Activated B cell treated with CpG ODN at 0.5 μM for 24 hours (primary cell): Measurements from ENCODE around the gene RBM47. TPM values are rescaled to one million over a fixed set of nuclear protein-coding genes. Genes with fewer than 3 reads are reported as not detected.
"Not testable (repeated sequence)": the region's sequence is repeated elsewhere in the genome, so short reads cannot be mapped to it uniquely, and the experiment has no call there.

Source experiments
- ATAC-seq: fragments of 200-7000 bp; cut with Tn5 transposase; one replicate; pipeline ENCODE4 v1.10.0; 2021; ENCODE audit warnings: low read depth, mild to moderate bottlenecking, moderate library complexity
- CTCF ChIA-PET: fragments of 350-600 bp; sonication (Branson Sonifier 250); formaldehyde crosslinking; loops from one replicate; lab custom pipeline; 2021; ENCODE audit warnings: antibody characterized with exemption; lab: Charles Lee
- POLR2A ChIA-PET: fragments of 350-600 bp; sonication (Branson Sonifier 250); formaldehyde crosslinking; loops from one replicate; lab custom pipeline; 2021; ENCODE audit warnings: antibody characterized with exemption; lab: Charles Lee
- DNase-seq: peaks from one replicate; pipeline ENCODE4 v3.0.0; 2022
- H3K27ac Mint-ChIP-seq: one replicate; pipeline ENCODE4 v1.8.0; 2020; ENCODE audit warnings: mixed read lengths
- H3K27me3 Mint-ChIP-seq: one replicate; pipeline ENCODE4 v1.8.0; 2021; ENCODE audit warnings: mixed read lengths
- H3K36me3 Mint-ChIP-seq: one replicate; pipeline ENCODE4 v1.8.0; 2021; ENCODE audit warnings: low read depth, mixed read lengths
- H3K4me1 Mint-ChIP-seq: one replicate; pipeline ENCODE4 v1.8.0; 2021; ENCODE audit warnings: mixed read lengths
- H3K4me3 Mint-ChIP-seq: one replicate; pipeline ENCODE4 v1.8.0; 2020; ENCODE audit warnings: mild to moderate bottlenecking, mixed read lengths
- H3K9me3 Mint-ChIP-seq: one replicate; pipeline ENCODE4 v1.8.0; 2020; ENCODE audit warnings: mixed read lengths
- intact Hi-C: fragments of 100-400 bp; cut with micrococcal nuclease; formaldehyde crosslinking; loops from one replicate; pipeline ENCODE4 v1.15.1; 2024
- total RNA-seq: library from RNA; stranded (reverse); gene quantifications from 2 replicates; pipeline ENCODE4 v1.2.3, GENCODE V29; 2022
- TF ChIP-seq, protein P1 (sequence below): fragments of 200-600 bp; IDR thresholded peaks from one replicate; pipeline ENCODE4 v1.8.0; 2022; ENCODE audit warnings: antibody characterized with exemption, mild to moderate bottlenecking

RBM47 gene
- total RNA-seq, 1 donor from 2014 or later, result 8.0 TPM

- no peak overlapping the region for H3K4me3 Mint-ChIP-seq
- TF ChIP-seq, protein P1, sequence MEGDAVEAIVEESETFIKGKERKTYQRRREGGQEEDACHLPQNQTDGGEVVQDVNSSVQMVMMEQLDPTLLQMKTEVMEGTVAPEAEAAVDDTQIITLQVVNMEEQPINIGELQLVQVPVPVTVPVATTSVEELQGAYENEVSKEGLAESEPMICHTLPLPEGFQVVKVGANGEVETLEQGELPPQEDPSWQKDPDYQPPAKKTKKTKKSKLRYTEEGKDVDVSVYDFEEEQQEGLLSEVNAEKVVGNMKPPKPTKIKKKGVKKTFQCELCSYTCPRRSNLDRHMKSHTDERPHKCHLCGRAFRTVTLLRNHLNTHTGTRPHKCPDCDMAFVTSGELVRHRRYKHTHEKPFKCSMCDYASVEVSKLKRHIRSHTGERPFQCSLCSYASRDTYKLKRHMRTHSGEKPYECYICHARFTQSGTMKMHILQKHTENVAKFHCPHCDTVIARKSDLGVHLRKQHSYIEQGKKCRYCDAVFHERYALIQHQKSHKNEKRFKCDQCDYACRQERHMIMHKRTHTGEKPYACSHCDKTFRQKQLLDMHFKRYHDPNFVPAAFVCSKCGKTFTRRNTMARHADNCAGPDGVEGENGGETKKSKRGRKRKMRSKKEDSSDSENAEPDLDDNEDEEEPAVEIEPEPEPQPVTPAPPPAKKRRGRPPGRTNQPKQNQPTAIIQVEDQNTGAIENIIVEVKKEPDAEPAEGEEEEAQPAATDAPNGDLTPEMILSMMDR, result no peak
- peaks cover 5% of the 10 kb centered on the region for H3K27me3 Mint-ChIP-seq
- ATAC-seq (no peak), DNase-seq (no peak)
- no peaks in the 10 kb centered on the region for H3K9me3 Mint-ChIP-seq
- peaks cover 22% of the 10 kb centered on the region for H3K4me1 Mint-ChIP-seq
- H3K36me3 Mint-ChIP-seq, result peaks cover 3% of the 10 kb centered on the region
- ChIA-PET CTCF (no interaction called here), POLR2A (no interaction called here)
- intact Hi-C loops, result loop anchor here (5.0 kb wide), 2 partner anchors 95 to 170 kb away; no protein-coding TSS in a partner anchor
- no peak overlapping the region for H3K27ac Mint-ChIP-seq
Measured at GRCh38 chr4:40632080-40632479, 2.4 kb upstream of the RBM47 start.

- peaks cover 3% of the 10 kb centered on the region for H3K36me3 Mint-ChIP-seq
- peaks cover 5% of the 10 kb centered on the region for H3K27me3 Mint-ChIP-seq
- CTCF ChIA-PET, result no interaction called here
- H3K27ac Mint-ChIP-seq, result peak overlapping the region; percentile 84
- H3K4me3 Mint-ChIP-seq, result peak overlapping the region; percentile 93
- POLR2A ChIA-PET, result interaction anchor here (0.6 to 2.6 kb wide), 6 partner anchors 9 to 124 kb away, joined by 3 to 16 read pairs (median 5); no protein-coding TSS in a partner anchor
- peaks cover 22% of the 10 kb centered on the region for H3K4me1 Mint-ChIP-seq
- peak; percentile 36 for DNase-seq
- peak; percentile 72 for ATAC-seq
- H3K9me3 Mint-ChIP-seq, result no peaks in the 10 kb centered on the region
- TF ChIP-seq, protein P1, result no peak
- intact Hi-C loops, result loop anchor here (1.0 to 5.0 kb wide), 5 partner anchors 9 to 168 kb away; no protein-coding TSS in a partner anchor
Measured at GRCh38 chr4:40630335-40631021, 814 bp upstream of the RBM47 start.

- no peaks in the 10 kb centered on the region for H3K9me3 Mint-ChIP-seq
- no peak overlapping the region for H3K27ac Mint-ChIP-seq
- peaks cover 3% of the 10 kb centered on the region for H3K36me3 Mint-ChIP-seq
- H3K4me1 Mint-ChIP-seq, result peaks cover 22% of the 10 kb centered on the region
- TF ChIP-seq, protein P1, result no peak
- no peak for ATAC-seq
- CTCF ChIA-PET, result no interaction called here
- H3K27me3 Mint-ChIP-seq, result peaks cover 5% of the 10 kb centered on the region
- DNase-seq, result no peak
- POLR2A ChIA-PET, result interaction anchor here (0.6 to 2.6 kb wide), 2 partner anchors 13 to 27 kb away, joined by 7 to 16 read pairs; no protein-coding TSS in a partner anchor
- H3K4me3 Mint-ChIP-seq, result peak overlapping the region; percentile 93
- intact Hi-C loops, result loop anchor here (10.0 kb wide), 1 partner anchor 114 kb away; no protein-coding TSS in a partner anchor
Measured at GRCh38 chr4:40628888-40629287, 776 bp downstream of the RBM47 start.

- H3K27me3 Mint-ChIP-seq, CTCF ChIA-PET, H3K9me3 Mint-ChIP-seq, H3K27ac Mint-ChIP-seq, POLR2A ChIA-PET, DNase-seq, H3K36me3 Mint-ChIP-seq, H3K4me3 Mint-ChIP-seq, ATAC-seq: not testable (repeated sequence)
- intact Hi-C loops, result loop anchor here (10.0 kb wide), 1 partner anchor 114 kb away; no protein-coding TSS in a partner anchor
- peaks cover 22% of the 10 kb centered on the region for H3K4me1 Mint-ChIP-seq
Measured at GRCh38 chr4:40628407-40628806, 1.3 kb downstream of the RBM47 start.

- no peaks in the 10 kb centered on the region for H3K9me3 Mint-ChIP-seq
Measured at GRCh38 chr4:40627540-40627939, 2.1 kb downstream of the RBM47 start.

More at GRCh38 chr4:40627540-40627939, 2.1 kb downstream of the RBM47 start:
- no peak overlapping the region for H3K4me3 Mint-ChIP-seq
- no peak overlapping the region for H3K27ac Mint-ChIP-seq
- peaks cover 5% of the 10 kb centered on the region for H3K27me3 Mint-ChIP-seq
- intact Hi-C loops, result loop anchor here (10.0 kb wide), 1 partner anchor 113 kb away; no protein-coding TSS in a partner anchor
- DNase-seq, result no peak
- H3K36me3 Mint-ChIP-seq, result peaks cover 3% of the 10 kb centered on the region
- H3K4me1 Mint-ChIP-seq, result peaks cover 28% of the 10 kb centered on the region
- CTCF ChIA-PET, result no interaction called here
- POLR2A ChIA-PET, result no interaction called here
- ATAC-seq, result no peak
- TF ChIP-seq, protein P1, result no peak
